Stimulated activated CD8-positive, alpha-beta memory T cell treated with anti-CD3 and anti-CD28 coated beads, Interleukin-12 subunit alpha, Interleukin-12 subunit beta, amount 100 ng/mL, for 4 hours (primary cell): ENCODE data around the gene ANKRD6.

Source experiments
- DNase-seq: peaks from one replicate; pipeline ENCODE4 v3.0.0-alpha.2; 2020; ENCODE audit warnings: low read depth

The ANKRD6 gene

DNA sequence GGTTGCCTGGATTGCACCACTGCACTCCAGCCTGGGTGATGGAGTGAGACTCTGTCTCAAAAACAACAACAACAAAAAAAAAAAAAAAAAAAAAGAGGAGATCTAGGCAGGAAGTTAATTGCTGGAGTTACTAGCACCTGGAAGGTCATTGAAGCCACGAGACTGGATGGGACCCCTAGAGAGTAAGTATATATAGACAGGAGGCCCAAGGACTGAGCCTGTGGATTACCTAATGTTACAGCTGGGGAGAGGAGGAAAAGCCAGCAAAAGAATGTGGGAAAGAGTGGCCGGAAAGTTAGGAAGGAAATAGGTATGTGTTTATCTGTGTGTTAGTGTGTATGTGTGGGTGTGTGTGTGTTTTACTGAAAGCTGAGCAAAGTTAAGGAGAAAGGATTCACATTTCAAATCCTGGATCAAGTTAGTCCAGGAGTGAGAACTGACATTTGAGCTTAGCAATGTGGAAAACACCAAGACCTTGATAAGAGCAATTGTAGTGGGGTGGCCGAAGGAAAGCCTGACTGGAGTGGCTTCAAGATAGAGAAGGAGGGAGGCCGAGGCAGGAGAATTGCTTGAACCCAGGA is 38.4 kb downstream of the ANKRD6 start:
- no peak for DNase-seq

DNA sequence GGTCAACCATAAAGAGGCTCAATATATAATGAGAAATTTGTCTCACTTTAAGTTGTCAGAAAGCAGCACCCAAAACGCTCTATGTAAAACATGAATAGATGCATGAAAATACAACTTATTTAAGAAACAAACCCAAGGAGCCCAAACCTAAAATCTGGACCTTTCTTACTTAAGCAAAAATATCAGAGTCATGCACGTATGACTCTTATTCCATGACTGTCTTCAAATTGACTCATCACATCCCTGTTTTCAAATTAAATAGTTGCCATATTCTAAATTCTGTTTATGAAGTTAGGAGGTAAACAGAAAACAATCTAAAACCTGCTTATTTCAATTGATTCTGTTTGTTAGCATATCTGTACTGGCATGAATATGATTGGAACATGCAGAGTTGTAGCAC is 42.1 kb downstream of the ANKRD6 start:
- no peak for DNase-seq

DNA sequence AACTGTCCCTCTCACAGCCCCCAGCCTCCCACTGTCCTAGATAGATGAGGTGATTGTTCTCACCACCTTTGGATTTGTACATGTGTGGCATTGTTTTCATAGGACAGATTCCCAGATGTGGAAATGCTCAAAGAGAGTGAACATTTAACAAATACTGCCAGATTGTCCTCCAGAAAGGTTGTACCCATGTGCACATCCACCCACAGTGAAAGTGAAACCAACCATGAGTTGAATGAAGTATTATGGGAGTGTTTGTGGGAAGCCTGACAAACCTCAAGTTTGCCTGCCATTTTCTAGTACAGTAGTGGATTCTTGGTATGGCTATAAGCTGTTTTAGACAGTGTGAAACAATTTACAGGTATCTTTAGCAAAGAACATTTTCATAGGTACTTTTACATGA is 42.7 kb downstream of the ANKRD6 start:
- no peak for DNase-seq

DNA sequence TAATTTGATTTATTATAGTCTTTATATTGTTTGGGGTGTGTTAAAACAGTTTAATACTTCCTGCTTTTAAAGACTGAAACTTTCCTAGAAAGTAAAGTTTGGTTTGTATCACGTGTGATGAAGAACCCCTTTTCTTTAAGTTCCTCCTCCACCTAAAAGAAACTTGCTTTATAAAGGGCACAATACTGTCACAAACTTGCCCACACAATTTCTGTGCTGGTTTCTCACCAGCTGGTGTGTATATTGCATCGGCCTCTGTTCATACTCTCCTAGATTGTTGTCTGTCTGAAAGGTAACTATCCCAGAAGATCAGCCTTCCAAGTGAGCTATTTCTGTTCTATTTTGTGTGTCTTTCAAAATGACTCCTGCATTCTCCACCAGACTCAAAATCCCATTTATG is 46.9 kb downstream of the ANKRD6 start:
- DNase-seq = no peak

DNA sequence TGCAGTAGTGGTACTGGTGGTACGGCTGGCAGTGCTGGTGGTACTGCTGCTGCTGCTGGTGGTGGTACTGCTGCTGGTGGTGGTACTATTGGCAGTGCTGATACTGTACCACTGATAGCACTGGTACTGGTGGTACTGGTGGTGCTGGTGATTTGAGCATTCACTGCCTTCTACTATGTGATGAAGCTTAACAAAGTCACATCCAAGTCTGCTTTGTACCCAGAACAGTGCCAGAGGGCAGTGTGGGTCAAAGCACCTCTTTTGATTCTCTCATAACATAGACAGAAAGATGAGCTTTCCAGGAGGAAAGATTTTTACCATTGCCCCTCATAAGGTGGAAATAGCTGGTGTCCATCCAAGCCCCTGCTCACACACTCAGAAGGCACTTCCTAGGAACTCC is 48.7 kb downstream of the ANKRD6 start:
- no peak for DNase-seq

DNA sequence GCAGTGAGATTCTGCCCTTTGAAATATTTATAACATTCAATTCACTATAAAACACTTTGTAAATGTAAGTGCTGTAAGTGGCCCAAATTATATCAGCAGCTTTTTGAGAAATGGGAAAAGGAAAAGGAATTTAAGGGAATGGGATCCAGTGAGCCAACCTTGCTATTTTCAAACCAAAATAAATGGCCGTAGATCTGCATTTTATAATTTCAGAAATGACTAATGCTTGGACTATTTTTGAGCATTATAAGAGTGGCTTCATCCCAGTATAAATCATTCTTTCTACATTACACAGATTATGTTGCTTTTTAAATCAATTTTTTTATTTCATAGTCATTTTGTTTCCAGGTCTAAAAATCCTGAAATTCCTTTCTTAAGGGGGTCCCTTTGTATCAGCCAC is 49.2 kb downstream of the ANKRD6 start:
- DNase-seq = no peak

DNA sequence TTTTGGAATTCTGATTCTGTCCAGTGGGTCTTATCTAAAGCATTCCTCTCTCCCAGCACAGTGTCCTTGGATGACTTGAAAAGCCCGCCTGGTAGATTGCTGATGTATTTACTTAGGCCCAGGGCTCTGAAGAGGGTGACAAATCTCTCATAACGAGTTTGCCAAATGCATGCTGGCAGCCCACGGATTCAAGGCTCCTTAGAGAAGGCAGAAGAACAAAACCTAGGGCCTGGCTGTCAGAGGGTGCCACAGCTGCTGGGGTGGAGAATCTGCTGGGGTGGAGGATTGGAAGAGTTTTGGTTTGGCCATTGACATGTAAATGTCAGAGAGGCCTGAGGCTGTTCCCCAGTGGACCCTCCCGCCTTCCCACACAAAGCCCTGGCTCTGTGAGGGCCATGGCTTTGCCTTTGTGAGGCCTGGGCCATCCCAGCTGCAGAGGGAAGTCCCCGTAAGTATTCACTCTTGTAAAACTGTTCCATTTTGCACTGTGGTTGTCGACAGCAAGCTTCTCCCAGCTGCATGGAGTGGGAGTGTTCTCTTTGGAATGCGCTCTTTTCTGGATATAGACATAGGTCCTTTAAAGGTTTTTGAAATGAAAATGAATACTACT is 50.3 kb downstream of the ANKRD6 start:
- DNase-seq = no peak

DNA sequence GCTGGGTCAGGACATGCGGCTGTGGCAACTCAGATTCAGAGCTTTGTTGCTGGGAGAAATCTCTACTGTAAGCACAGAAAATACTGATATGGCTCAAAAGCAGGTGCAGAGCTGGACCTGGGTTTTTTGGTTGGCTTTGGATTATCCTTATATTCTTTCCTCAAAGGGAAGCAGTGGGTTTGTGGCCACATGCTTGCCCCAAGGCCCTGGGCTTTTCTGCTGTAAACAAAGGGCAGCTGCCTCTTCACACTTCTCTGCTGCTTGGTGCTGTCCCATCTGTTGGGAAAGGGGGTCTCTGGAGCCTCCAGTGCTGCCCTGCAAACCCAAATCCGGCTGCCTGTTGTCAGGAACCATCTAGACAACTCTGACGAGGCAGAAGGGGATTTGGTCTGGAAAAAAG is 52.4 kb downstream of the ANKRD6 start:
- DNase-seq = no peak

DNA sequence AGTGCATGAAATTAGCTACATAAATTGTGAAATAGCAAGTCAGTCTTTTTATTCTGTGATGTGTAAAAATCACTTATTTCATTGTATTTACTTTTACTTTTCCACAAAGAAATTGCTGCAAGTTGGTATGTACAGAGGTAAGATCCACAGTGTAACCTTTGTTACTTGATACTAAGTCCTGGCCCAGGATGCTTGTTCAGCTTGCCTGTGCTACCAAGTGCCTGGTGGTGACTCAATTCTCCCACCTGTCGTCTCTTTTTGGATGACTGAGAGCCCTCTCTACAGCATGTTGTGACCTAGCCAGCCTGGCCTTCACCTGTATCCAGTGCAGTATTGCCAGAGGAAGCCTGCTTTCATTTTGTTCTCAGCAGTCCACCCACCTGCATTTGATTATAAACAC is 54.9 kb downstream of the ANKRD6 start:
- DNase-seq = no peak

DNA sequence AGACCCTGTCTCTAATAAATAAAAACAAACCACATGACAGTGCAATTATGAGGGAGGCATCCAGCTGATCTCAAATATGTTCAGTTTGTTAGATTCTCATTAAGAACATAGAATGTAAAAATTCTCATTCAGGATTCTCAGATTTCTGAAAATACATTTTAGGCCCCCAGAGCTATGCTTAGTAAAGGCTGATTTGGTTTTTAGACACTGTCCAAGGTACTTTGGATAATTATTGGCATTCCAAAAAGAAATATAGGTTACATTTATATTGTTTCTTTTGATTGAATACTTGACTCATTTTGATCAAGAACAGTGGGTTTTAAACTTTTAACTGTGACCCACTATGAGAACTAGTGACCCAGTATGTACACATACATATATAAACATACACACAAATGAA is 55.5 kb downstream of the ANKRD6 start:
- no peak for DNase-seq

DNA sequence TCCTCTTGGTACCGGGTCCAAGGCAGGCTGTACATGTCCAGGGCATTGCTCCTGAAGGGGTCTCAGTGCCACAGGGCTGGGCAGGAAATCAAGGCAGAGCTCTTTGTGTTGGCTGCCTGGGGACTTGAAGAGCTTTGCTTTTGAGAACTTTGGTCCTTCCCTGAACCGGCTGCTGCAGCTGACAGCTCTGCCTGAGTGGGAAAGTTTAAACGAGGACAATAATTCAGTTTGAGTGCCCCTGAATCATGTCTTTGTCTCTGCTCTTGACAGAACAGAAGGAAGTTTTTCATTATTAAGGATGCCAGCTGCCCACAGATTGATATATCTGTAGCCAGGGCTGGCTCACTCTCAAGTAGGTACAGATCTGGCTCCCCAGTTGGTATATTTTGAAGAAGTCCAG is 56.1 kb downstream of the ANKRD6 start:
- DNase-seq = no peak

DNA sequence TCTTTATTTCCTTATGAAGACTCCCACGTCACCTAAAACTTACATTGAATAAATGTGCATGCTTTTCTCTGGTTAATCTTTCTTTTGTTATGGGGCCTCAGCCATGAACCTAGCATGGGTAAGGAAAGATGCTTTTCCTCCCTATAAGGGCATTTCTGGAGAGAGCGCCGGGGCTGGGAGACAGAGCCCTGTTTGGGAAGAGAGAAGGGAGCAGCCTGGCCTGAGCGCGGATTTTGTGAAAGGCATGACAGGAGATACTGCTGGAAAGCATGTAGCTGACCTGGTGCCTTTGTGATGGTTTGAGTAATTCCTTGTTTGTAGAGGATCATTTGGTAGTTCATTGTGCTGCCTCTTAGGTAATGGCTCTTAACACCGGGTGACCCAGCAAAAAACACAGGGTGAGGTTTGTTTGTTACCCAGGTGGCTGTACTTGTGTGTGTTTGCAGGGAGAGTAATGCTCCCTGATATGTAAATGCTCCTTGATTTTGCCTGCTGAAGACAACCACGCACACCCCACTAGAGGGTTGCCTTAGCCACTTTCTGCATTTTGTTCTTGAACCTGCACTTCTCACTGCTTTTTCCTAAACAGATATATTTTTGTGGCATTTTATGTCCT is 59.2 kb downstream of the ANKRD6 start:
- DNase-seq = no peak

DNA sequence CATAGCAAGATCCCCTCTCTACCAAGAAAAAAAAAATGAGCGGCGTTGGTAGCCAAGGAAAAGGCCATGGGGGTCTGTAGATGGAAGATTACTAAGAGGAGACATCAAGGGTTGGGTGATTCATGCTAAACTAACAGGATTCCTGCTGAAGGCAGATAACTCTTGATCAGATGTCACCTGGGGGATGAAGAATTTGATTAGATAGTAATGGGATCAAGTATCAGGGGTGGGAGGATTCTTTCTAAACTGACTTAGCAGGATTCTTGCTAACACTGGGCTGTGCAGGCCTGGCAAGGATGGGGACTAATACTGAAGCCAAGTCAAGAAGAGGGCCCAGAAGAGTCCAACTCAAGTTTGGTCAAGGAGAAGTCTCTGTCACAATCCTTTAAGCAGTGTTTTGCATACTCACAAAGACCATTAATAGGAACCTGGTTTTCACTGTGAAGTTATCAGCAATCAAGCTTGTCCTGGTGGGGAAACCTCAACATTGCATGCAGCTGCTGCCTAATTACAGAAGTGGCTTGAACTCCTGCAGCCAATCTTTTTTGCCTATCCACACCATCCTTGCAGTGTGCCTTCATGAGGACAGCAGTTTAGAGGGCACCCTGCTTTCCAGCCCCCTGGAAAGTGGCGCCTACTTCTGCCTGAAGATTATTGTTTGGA is 61.3 kb downstream of the ANKRD6 start:
- DNase-seq = no peak

DNA sequence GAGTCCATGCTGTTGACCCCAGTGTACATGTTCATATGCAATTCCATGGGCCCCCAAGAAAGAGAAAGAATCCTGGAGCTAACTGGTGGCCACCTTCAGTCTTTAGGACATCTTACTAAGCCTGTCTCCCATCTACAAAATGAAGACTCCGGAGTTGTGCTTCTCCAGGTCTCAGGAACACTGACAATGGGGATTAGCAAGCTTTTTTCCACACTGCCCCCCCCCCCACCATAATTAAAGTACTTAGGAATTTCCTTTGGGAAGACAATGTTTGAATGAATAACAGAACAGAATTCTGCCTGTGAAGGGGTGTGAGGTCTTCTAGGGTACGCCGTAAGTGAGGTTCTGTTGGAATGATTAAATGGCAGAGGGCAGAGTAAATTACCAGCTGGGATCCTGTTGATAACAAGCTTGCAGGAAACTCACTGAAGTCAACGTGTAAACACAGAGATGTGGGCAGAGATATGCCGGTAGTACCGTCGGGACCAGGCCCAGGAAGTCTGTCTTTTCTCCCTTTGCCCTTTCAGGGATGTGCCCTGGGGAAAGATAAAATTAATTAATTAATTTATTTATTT is 63.1 kb downstream of the ANKRD6 start:
- DNase-seq = no peak

DNA sequence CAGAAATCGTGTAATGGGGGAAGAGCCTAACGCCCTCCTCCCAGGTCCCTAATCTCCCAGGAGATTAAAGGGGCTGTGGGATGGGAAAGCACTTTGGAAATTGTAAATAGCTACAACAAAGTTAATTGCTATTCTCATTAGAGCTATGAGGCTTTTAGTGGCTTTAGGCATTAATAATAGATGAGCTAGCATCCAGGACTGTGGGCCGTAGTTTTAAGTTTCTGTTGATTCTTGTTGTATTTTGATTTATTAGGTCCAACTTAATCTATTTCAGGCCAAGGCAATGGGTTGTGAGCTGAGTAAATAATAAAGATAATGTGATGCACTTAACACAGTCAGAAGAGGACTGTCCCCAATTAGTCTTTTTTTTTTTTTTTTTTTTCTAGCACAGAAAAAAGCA is 67.7 kb downstream of the ANKRD6 start:
- no peak for DNase-seq

DNA sequence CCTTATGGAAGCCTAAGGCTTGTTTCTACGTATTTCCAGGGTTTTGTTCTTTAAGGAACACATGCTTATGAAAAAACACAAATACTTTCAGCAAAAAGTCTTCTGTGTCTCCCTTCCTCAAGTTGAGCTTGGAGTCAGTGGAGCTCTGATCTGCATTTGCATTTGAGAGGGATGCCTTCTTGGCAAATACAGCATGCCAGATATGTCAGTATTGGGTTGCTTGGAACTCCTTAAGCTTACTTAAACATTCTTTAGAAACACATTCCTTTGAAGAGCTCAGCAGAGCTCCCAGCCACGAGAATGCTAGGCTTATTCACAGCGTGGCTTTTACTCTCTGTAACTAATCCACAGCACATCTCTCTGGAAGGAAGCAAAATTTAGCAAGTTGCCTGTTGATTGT is 68.3 kb downstream of the ANKRD6 start:
- no peak for DNase-seq

DNA sequence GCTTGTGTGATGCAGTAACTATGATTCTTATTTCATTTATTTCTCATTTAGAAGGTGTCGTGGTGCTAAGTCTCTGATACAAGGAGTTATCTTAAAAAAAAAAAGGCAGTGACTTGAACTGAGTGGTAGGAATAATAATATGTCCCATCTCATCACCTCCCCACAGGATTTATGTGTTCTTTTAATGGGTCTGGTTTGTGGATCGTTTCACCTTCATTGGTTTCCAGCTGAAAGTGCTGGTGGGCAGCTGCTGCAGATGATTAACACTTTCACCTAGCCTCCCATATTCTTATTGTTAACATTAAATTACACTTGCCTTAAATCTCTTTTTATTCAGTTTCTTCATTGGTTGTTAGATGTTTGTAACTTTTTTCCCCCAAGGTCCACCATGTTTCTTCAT is 68.8 kb downstream of the ANKRD6 start:
- DNase-seq = no peak

DNA sequence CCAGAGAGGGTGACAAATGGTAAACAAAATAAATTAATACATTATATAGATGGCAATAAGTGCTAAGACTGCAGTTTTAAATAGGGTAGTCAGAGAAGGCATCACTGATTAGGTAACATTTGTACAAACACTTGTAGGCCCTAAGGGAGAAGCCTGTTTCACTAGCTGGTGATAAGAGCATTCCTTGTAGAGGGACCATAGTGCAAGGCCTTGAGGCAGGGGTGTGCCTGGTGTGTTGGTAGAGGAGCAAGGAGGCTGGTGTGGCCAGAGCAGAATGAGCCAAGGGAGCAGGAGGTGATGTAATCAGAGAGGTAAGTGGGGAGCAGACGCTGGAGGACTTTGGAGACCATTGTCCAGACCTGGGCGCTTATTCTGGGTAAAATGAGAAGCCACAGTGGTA is 70.7 kb downstream of the ANKRD6 start:
- DNase-seq = no peak

DNA sequence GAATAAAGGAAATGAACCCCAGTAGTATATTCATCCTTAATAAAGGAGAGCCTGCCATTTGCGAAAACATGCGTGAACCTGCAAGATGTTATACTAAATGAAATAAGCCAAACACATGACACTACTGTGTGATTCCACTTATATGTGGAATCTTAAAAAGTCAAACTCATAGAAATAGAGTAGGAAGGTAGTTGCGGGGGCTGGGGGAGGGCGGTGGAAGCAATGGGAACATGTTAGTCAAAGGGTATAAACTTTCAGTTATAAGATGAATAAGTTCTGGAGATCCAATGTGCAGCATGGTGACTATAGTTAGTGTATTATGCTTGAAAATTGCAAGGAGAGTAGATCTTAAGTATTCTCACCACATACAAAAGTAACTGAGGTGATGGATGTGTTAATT is 72.9 kb downstream of the ANKRD6 start:
- no peak for DNase-seq

DNA sequence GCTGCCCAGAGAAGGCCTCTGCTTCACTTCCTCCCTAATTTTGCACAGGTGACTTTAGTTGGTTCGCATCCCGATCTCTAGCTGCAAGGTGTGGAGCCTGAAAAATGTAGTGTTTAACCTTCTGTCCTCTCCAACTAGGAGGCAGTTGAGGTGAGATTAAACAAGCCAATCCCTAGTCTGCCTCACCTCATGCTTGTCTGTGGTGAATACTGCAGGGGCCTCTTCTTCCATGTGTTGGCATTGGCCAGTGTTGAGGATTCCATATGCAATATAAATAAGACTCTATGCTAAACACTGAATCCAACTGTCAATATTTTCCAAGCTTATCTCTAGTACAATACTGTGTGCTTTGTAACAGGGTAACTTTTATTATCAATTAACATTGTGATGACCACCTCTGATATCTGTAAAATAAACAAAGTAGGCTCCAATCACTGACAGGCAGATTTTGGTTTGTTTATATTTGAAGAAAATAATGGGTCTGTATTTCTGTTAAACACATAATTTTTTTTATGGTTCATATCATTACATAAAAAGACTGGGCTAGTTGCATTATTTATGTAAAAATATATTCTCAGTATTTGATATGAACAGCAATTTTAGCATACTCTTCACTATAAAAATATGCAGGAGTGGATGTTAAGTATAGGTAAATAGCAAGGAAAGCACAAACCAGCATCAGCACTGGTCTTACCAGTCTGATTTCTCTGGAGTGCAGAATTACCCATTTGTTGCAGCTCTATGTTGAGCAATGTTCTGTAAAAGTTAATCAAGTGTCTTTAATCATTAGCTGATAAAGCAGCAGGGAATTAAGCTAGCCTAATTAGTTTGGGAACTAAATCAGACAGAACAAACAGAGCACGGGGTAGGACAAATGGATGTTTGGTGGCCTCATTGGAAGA is 74.0 kb downstream of the ANKRD6 start:
- DNase-seq = no peak

DNA sequence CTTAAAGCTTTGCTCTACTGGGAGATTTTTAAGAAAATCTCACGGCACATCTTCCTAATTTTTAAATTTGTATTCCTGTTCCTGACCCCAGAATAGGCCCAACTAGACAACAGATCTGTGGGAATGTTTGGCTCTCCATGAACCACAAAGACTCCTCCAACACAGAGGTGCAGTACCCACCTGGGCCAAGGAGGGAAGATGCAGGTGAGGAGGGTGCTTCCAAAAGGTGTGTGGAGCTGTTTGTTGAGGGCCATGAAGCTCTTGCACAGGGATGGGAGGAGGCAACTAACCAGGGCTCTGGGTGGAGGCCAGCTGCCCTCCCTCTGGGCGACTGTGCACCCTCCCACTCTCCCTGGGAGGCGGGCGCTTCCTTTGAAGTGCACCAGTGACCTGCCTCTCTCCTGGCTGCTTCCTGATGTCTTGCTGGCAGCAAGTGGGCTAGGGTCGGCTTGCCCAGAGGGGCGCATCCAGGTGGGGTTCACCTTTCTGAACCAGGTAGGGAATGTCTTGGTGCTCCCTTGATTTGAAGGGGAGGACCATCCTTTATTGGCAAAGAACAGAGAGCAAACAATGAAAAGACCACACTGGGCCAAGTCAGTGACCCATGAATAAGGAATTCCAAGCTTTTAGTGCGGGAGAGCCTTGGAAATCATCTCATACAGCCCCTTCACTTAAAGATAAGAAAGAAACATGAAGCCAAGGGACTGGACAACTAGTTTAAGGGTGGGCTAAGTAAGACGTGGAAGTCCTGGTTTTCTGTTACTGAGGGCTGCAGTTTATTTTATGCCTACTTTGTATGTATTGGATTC is 76.0 kb downstream of the ANKRD6 start:
- no peak for DNase-seq
